ENCODE data around the gene PHLDB2.

DNA sequence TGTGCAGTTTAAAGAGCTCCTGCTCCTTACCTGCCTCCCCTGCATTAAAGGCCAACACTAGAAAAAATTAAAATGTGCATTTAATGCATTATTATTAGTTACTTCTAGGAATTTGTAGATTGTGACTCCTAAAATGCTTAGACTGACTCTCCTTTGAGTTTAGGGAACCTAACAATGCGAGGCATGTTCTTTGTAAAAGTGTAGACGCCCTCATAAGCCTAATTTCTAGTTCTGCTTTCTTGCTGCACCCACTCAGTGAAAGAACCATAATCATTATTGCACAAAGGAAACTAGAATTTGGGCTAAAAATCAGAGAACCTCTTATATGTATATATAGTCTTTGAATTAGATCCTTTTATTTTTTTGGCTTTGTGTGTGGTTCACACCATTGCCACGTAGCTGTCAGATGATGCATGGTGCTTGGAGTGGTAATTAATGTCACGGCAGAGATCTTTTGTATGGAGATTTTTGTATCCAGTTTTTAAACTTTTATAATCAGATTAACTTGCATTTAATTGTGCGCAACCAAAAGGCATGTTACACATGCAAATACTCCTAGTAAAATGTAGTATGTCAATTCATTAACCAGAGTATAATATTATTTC lies 120.5 kb downstream of the PHLDB2 start:
- TF ChIP-seq, protein P1, sequence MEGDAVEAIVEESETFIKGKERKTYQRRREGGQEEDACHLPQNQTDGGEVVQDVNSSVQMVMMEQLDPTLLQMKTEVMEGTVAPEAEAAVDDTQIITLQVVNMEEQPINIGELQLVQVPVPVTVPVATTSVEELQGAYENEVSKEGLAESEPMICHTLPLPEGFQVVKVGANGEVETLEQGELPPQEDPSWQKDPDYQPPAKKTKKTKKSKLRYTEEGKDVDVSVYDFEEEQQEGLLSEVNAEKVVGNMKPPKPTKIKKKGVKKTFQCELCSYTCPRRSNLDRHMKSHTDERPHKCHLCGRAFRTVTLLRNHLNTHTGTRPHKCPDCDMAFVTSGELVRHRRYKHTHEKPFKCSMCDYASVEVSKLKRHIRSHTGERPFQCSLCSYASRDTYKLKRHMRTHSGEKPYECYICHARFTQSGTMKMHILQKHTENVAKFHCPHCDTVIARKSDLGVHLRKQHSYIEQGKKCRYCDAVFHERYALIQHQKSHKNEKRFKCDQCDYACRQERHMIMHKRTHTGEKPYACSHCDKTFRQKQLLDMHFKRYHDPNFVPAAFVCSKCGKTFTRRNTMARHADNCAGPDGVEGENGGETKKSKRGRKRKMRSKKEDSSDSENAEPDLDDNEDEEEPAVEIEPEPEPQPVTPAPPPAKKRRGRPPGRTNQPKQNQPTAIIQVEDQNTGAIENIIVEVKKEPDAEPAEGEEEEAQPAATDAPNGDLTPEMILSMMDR (IDR thresholded peaks at IDR 0.05), result no peak
- TF ChIP-seq POLR2A (IDR thresholded peaks at IDR 0.05), result no peak
